Central memory CD8-positive, alpha-beta T cell (primary cell): ENCODE results near the gene TSC22D3.

ENCODE experiments used
- ATAC-seq: fragments of 150-1000 bp; cut with Tn5 transposase; replicated peaks from 2 replicates; pipeline ENCODE4 v1.10.0; 2022; ENCODE audit warnings: mild to moderate bottlenecking, moderate FRiP score, moderate number of reproducible peaks; ENCODE audit not compliant: poor library complexity, severe bottlenecking; ENCODE audit errors: extremely low read depth
- DNase-seq, 2 donors: peaks; one replicate each; pipeline ENCODE4 v3.0.0; 2021; ENCODE audit warnings: low spot score in 2 of 2
- H3K27ac Mint-ChIP-seq: one replicate; pipeline ENCODE4 v1.8.0; 2022; ENCODE audit warnings: low read depth, mild to moderate bottlenecking, moderate library complexity, mixed read lengths
- H3K27me3 Mint-ChIP-seq: one replicate; pipeline ENCODE4 v1.8.0; 2022; ENCODE audit warnings: mixed read lengths
- H3K36me3 Mint-ChIP-seq: one replicate; pipeline ENCODE4 v1.8.0; 2022; ENCODE audit warnings: mild to moderate bottlenecking, moderate library complexity, mixed read lengths; ENCODE audit not compliant: insufficient read depth
- H3K4me1 Mint-ChIP-seq: one replicate; pipeline ENCODE4 v1.8.0; 2022; ENCODE audit warnings: mixed read lengths
- H3K4me3 Mint-ChIP-seq: one replicate; pipeline ENCODE4 v1.8.0; 2022; ENCODE audit warnings: mild to moderate bottlenecking, moderate library complexity, mixed read lengths
- H3K9me3 Mint-ChIP-seq: one replicate; pipeline ENCODE4 v1.8.0; 2022; ENCODE audit warnings: mixed read lengths

The TSC22D3 gene

DNA sequence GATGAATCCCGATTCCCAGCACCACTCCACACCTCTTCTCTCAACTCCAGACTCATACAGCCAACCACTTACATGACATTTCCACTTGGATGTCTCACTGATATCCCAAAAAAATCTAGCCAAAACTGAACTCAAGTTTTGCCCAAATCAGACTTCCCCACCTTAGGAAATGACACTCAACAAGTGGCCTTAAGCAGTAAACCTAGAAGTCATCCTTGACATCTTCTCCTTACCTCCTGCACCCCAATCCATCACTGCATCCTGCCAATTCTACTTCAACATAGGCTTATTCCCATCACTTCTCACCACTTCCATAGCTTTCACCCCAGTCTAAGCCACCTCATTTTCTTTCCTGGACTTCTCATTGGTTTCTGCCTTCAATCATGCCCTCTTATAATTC is 108.2 kb downstream of the TSC22D3 start:
- no peak for ATAC-seq
- no peaks in the 10 kb centered on the region for H3K9me3 Mint-ChIP-seq
- H3K27ac Mint-ChIP-seq, result no peak overlapping the region
- DNase-seq, result no peak
- H3K4me1 Mint-ChIP-seq, result peaks cover 7% of the 10 kb centered on the region
- H3K36me3 Mint-ChIP-seq, result peaks cover 4% of the 10 kb centered on the region
- no peaks in the 10 kb centered on the region for H3K27me3 Mint-ChIP-seq
- no peak overlapping the region for H3K4me3 Mint-ChIP-seq

DNA sequence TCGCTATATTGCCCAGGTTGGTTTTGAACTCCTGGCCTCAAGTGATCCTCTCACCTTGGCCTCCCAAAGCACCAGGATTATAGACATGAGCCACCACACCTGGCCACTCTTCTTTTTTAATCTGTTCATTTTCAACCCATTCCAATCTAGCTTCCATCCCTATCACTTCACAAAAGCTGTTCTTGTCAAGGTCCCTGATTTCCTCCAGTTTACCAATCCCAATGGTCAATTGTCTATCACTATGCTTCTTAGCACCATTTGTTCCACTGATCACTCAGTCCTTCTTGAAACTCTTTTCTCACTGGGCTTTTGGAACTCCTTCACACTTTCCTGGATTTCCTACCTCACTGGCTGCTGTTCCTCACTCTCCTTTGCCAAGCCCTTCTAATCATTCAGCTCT is 108.7 kb downstream of the TSC22D3 start:
- H3K27me3 Mint-ChIP-seq, result no peaks in the 10 kb centered on the region
- H3K9me3 Mint-ChIP-seq, result no peaks in the 10 kb centered on the region
- peaks cover 7% of the 10 kb centered on the region for H3K4me1 Mint-ChIP-seq
- no peak overlapping the region for H3K4me3 Mint-ChIP-seq
- DNase-seq (no peak), ATAC-seq (no peak)
- no peak overlapping the region for H3K27ac Mint-ChIP-seq
- peaks cover 4% of the 10 kb centered on the region for H3K36me3 Mint-ChIP-seq
